Pancreas (tissue), 10 donors: ENCODE results near the gene NFYC. TPM values are rescaled to one million over a fixed set of nuclear protein-coding genes. Genes with fewer than 3 reads are reported as not detected.

Experiments used
- ATAC-seq, 4 donors: fragments of 200-7000 bp; cut with Tn5 transposase; one replicate each; pipeline versions ENCODE4 v1.8.0 to v1.9.1; 2020; ENCODE audit warnings: mild to moderate bottlenecking in 4 of 4, moderate library complexity in 4 of 4
- DNase-seq, 6 donors: peaks; one replicate each; pipeline ENCODE4 v3.0.0-alpha.2; 2020
- FAIRE-seq: peaks from 2 replicates; lab custom pipeline; 2012; peaks lifted over from hg19 to GRCh38; lab: Jason Lieb, UNC
- H3K27ac ChIP-seq, 4 donors: fragments of 200-600 bp; sonication (generic); 1 replicate in 3 of 4; 2 replicates in 1 of 4; pipeline versions ENCODE4 v1.5.0 to v1.8.0; 2020
- H3K27me3 ChIP-seq, 4 donors: fragments of 200-600 bp; one replicate each; pipeline ENCODE4 v1.8.0; 2021
- H3K36me3 ChIP-seq, 3 donors: fragments of 200-600 bp; sonication (generic) in 1 of 3; one replicate each; pipeline versions ENCODE4 v1.5.0 to v1.8.0; 2020 to 2021
- H3K4me1 ChIP-seq, 3 donors: fragments of 200-600 bp; one replicate each; pipeline ENCODE4 v1.8.0; 2021
- H3K4me3 ChIP-seq, 4 donors: fragments of 200-600 bp; sonication (generic) in 2 of 4; one replicate each; pipeline versions ENCODE4 v1.5.0 to v1.8.0; 2020 to 2021
- H3K9me3 ChIP-seq, 4 donors: fragments of 200-600 bp; one replicate each; pipeline ENCODE4 v1.8.0; 2021
- WGBS, 2 donors: extraction: QIAGEN DNeasy Blood & Tissue Kit; methylation state at CpG; one replicate each; pipeline ENCODE4 v1.1.7; 2013; 5-methylcytosine and 5-hydroxymethylcytosine counted together
- intact Hi-C, 3 donors: fragments of 100-400 bp; cut with DNase I; formaldehyde crosslinking; loops; one replicate each; pipeline versions ENCODE4 v1.11.1 to v1.14.2; 2022
- polyA plus RNA-seq, 2 donors: library from polyadenylated mRNA; stranded (reverse); fragments of 200-250 nt; gene quantifications; one replicate each; pipeline ENCODE4 v1.2.3, GENCODE V29; 2013
- total RNA-seq, 6 donors: library from RNA; stranded (reverse); fragmentation: NEBNext Ultra II Directional in 4 of 6; extraction: Animal tissue kit (Norgen Biotek cat#: 25700) in 4 of 6; gene quantifications; one replicate each; pipeline versions ENCODE4 v1.2.1 to v1.2.4, GENCODE V29; 2021 to 2023
- TF ChIP-seq, protein P1 (sequence below), 4 donors: fragments of 200-600 bp; sonication (generic) in 3 of 4; IDR thresholded peaks; one replicate each; pipeline versions ENCODE4 v1.5.0 to v1.8.0; 2021; ENCODE audit warnings: antibody characterized with exemption in 4 of 4
- donor health status: healthy with polysubstance abuse.
- donor health status: DM: no; HTN: no; CAD: no; lungs with moderate emphysema.
- donor health status: DM: no; HTN: no; CAD: no.
- donor health status: control.
- donor health status: control.
- donor health status: Bipolar disorder and iron deficiency.
- donor health status: DM: yes; HTN: yes; CAD: no.
- donor health status: DM: no; HTN: no; CAD: no.
- donor health status: DM: no; HTN: no; CAD: no.
- donor health status: DM: yes; HTN: yes; CAD: no.

The NFYC gene
- total and polyA plus RNA-seq, 8 donors, result 21.3 to 39.6 (median 28.2) TPM

DNA sequence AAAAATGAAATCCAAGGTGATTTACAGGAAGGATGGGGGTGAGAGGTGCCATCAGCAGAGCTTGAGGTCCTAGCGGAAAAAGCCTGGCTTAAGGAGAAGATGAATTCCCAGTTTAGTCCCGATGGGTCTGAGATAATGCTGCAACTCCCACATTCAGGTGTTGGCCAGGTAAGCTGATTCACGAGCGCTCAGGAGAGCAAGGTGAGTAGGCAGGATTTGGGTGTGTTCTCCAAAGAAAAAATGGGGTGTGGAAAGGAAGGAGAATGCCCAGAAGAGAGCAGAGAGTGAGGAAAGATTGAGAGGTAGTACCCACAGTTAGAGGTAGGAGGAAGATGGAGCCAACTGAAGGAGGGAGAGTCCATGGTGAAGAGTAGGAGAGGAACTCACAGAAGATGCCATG is 38.5 kb upstream of the NFYC start:
- H3K9me3 ChIP-seq, result no peaks in the 10 kb centered on the region
- intact Hi-C loops, result no loop called here
- ATAC-seq (no peak), FAIRE-seq (no peak), DNase-seq (no peak)
- H3K4me1 ChIP-seq, result no peaks in the 10 kb centered on the region
- TF ChIP-seq, protein P1, sequence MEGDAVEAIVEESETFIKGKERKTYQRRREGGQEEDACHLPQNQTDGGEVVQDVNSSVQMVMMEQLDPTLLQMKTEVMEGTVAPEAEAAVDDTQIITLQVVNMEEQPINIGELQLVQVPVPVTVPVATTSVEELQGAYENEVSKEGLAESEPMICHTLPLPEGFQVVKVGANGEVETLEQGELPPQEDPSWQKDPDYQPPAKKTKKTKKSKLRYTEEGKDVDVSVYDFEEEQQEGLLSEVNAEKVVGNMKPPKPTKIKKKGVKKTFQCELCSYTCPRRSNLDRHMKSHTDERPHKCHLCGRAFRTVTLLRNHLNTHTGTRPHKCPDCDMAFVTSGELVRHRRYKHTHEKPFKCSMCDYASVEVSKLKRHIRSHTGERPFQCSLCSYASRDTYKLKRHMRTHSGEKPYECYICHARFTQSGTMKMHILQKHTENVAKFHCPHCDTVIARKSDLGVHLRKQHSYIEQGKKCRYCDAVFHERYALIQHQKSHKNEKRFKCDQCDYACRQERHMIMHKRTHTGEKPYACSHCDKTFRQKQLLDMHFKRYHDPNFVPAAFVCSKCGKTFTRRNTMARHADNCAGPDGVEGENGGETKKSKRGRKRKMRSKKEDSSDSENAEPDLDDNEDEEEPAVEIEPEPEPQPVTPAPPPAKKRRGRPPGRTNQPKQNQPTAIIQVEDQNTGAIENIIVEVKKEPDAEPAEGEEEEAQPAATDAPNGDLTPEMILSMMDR (IDR thresholded peaks at IDR 0.05), result no peak
- no peak overlapping the region for H3K27ac ChIP-seq
- H3K4me3 ChIP-seq, result no peak overlapping the region
- no peaks in the 10 kb centered on the region for H3K27me3 ChIP-seq
- WGBS, 2 donors, result 90 to 91% methylated on average over 4 of the region's 4 CpGs
- H3K36me3 ChIP-seq, result no peaks in the 10 kb centered on the region

DNA sequence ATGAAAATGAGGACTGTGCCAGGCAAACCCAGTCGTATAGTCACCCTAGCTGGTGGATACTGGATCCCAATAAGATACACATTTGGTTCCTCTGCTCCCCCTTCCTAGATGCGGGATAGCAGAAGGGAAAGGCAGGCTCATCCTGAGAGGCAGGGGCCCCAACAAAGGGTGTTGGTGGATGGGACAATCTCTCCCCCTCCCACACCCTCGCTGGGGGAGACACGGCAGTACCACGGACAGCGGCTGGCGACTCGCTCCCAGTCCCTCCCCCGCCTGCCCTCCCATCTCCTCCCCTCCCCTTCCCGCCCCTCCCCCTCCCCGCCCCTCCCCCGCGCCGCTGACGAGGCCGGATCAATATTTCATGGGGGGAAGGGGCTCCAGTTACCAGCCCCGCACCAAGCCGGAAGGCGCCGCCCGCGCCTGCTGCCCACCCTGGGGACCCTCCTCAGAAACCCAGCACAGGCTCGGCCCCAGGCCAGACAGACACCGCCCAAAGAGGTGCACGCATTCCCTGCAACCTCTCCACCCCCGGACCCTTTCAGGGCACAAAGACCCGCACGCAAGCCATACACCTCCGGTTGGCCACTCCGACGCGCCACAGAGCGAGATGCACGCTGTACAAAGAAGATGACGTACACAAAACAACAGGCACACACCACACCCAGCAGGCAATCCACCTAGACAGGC is 37.5 kb upstream of the NFYC start:
- TF ChIP-seq, protein P1 (IDR thresholded peaks at IDR 0.05), result no peak
- ATAC-seq, result peak in 1 of 4 donors; percentile 32
- intact Hi-C loops, result no loop called here
- FAIRE-seq, result no peak
- Histone ChIP-seq H3K4me1 (no peaks in the 10 kb centered on the region), H3K27me3 (no peaks in the 10 kb centered on the region), H3K36me3 (no peaks in the 10 kb centered on the region), H3K9me3 (no peaks in the 10 kb centered on the region), H3K4me3 (no peak overlapping the region), H3K27ac (no peak overlapping the region)
- no peak for DNase-seq
- WGBS, 2 donors, result 36 to 40% methylated on average over 25 to 29 of the region's 35 CpGs

DNA sequence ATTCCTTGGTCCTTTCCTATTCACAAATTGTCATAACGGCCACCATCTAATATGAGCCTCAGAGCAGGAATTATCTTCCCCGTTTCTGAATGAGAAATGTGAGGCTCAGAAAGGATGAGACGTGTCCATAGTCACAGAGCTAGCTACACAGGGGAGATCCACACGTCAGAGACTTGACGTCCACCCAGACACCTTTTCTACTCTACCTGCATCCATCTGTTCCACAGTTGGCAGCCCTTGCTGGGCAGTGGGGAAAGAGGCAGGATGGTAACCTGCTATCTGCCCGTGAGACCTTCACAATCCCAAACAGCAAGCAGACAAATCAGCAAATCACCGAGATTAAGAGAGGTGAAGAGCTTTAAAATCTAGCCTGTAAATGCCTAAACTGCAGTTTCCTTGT is 34.5 kb upstream of the NFYC start:
- intact Hi-C loops, result no loop called here
- H3K27ac ChIP-seq, result no peak overlapping the region
- ATAC-seq (no peak), FAIRE-seq (no peak), DNase-seq (no peak)
- H3K9me3 ChIP-seq, result no peaks in the 10 kb centered on the region
- no peaks in the 10 kb centered on the region for H3K4me1 ChIP-seq
- H3K36me3 ChIP-seq, result no peaks in the 10 kb centered on the region
- TF ChIP-seq, protein P1 (IDR thresholded peaks at IDR 0.05), result no peak
- no peak overlapping the region for H3K4me3 ChIP-seq
- H3K27me3 ChIP-seq, result no peaks in the 10 kb centered on the region
- 77 to 86% methylated on average over 7 of the region's 7 CpGs for WGBS, 2 donors

DNA sequence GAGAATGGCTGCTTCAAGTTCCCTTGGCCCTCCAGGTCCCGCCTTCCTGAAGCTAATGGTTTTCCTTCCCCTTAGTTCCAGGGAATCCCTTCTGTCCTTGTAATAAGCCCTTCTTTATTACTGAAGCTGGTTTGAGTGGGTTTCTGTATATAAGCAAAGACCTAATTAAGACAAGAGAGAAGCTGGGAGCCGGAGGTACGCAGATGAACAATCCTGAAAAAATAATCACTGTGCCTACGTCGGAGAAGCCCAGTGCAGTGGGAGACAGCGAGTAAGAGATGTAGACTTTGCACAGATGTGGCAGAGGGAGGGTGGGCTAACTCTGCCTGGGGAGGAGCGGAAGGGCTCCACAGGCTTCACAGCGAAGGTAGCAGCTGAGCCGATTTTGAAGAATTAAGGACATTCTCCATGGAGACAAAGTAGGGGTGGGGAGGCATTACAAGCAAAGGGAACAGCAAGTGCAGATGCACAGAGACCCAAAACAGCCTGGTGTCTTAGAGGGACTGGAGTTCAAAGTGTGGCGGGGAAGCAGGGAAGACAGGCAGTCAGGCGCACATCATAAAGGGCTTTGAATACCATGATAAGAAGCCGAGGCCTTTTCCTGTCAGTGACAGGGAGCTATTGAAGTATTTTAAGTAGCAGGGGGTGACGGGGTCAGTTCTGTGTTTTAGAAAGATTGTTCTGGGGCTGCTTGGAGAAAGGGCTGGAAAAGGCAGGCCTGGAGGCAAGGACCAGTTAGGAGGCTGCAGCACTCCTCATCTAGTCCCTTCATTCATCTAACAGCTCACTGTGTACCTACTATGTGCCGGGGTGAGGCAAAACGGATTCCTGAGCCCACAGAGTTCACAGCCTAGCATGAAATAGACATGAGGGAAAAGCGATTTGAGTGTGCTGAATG is 32.5 kb upstream of the NFYC start:
- Histone ChIP-seq H3K36me3 (no peaks in the 10 kb centered on the region), H3K9me3 (no peaks in the 10 kb centered on the region), H3K4me3 (no peak overlapping the region), H3K27ac (no peak overlapping the region), H3K4me1 (no peaks in the 10 kb centered on the region), H3K27me3 (no peaks in the 10 kb centered on the region)
- DNase-seq (no peak), ATAC-seq (no peak), FAIRE-seq (no peak)
- 76 to 77% methylated on average over 16 of the region's 16 CpGs for WGBS, 2 donors
- TF ChIP-seq, protein P1 (IDR thresholded peaks at IDR 0.05), result no peak
- intact Hi-C loops, result no loop called here

DNA sequence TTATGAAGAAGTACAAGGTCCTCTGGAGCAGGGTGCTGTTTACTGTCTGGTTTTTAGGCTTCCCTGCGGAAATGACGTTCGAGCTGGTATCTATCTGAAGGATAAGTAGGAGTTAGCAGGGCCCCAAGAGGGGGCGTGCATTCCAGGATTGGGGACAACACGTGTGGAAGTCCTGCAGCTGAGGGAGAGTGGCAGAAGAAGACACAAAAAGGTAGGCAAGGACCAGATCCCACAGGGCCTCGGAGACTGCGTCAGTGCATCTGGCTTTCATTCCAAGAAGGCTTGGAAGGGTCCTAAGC is 31.9 kb upstream of the NFYC start:
- no peak overlapping the region for H3K27ac ChIP-seq
- no peak for FAIRE-seq

More for the DNA sequence above, 31.9 kb upstream of the NFYC start:
- no peaks in the 10 kb centered on the region for H3K9me3 ChIP-seq
- H3K4me3 ChIP-seq, result no peak overlapping the region
- no peaks in the 10 kb centered on the region for H3K36me3 ChIP-seq
- ATAC-seq (no peak), DNase-seq (no peak)
- intact Hi-C loops, result no loop called here
- 62 to 65% methylated on average over 7 of the region's 7 CpGs for WGBS, 2 donors
- H3K27me3 ChIP-seq, result no peaks in the 10 kb centered on the region
- TF ChIP-seq, protein P1 (IDR thresholded peaks at IDR 0.05), result no peak
- H3K4me1 ChIP-seq, result no peaks in the 10 kb centered on the region
